A549 (cell line): ENCODE measurements around the gene NEDD4L. TPM values are rescaled to one million over a fixed set of nuclear protein-coding genes. Genes with fewer than 3 reads are reported as not detected.

Source experiments
- ATAC-seq, 2 experiments: fragments of 200-7000 bp in 1 of 2; fragments of >200 bp in 1 of 2; cut with Nextera tagmentation in 1 of 2; cut with Tn5 transposase in 1 of 2; 3 replicates each; pipeline versions ENCODE4 v1.8.0 to v1.9.1; 2018 to 2020; ENCODE audit warnings: mild to moderate bottlenecking in 1 of 2, moderate library complexity in 1 of 2
- CTCF ChIA-PET: fragments of 300-600 bp; sonication (Branson Sonifier 250); formaldehyde crosslinking; extraction: SDS; loops from one replicate; lab custom pipeline; 2021; ENCODE audit warnings: antibody characterized with exemption, inconsistent platforms; lab: Yijun Ruan, JAX
- POLR2A ChIA-PET: fragments of 350-600 bp; formaldehyde crosslinking; extraction: SDS; loops from one replicate; lab custom pipeline; 2021; ENCODE audit warnings: antibody characterized with exemption, inconsistent platforms; lab: Yijun Ruan, JAX
- DNase-seq, 2 experiments: peaks; one replicate each; pipeline versions ENCODE4 v3.0.0 to v3.0.0-alpha.2; 2011 to 2016; ENCODE audit warnings: low read depth in 1 of 2, low spot score in 1 of 2
- FAIRE-seq: peaks from 2 replicates; lab custom pipeline; 2011; peaks lifted over from hg19 to GRCh38; lab: Jason Lieb, UNC
- H3K27ac ChIP-seq, 2 experiments: fragments of >200 bp; sonication (Bioruptor Twin); formaldehyde crosslinking; 3 replicates each; pipeline ENCODE4 v1.5.1; 2016 to 2017
- H3K4me1 ChIP-seq: fragments of >200 bp; sonication (Bioruptor Twin); formaldehyde crosslinking; 3 replicates; pipeline ENCODE4 v1.6.1; 2016
- H3K4me2 ChIP-seq: fragments of >200 bp; sonication (Bioruptor Twin); formaldehyde crosslinking; 3 replicates; pipeline ENCODE4 v1.6.1; 2016
- H3K4me3 ChIP-seq: fragments of >200 bp; sonication (Bioruptor Twin); formaldehyde crosslinking; 3 replicates; pipeline ENCODE4 v1.5.1; 2016
- H3K9me3 ChIP-seq: fragments of >200 bp; sonication (Bioruptor Twin); formaldehyde crosslinking; 3 replicates; pipeline ENCODE4 v1.6.1; 2016
- CBX2 ChIP-seq: fragments of 200-600 bp; sonication (generic); IDR thresholded peaks from 2 replicates; pipeline ENCODE4 v1.6.1; 2016; ENCODE audit warnings: low read depth, mild to moderate bottlenecking, borderline replicate concordance
- CHD2 ChIP-seq: fragments of 150-350 bp; IDR thresholded peaks from 2 replicates; pipeline ENCODE4 v1.6.1; 2014; ENCODE audit warnings: low read length; ENCODE audit not compliant: partially characterized antibody
- CHD4 ChIP-seq: fragments of 200-600 bp; sonication (generic); IDR thresholded peaks from 2 replicates; pipeline ENCODE4 v1.6.1; 2016; ENCODE audit warnings: antibody characterized with exemption, mild to moderate bottlenecking, borderline replicate concordance
- CTCF ChIP-seq: fragments of >200 bp; sonication (Bioruptor Twin); formaldehyde crosslinking; IDR thresholded peaks from 3 replicates; pipeline ENCODE4 v1.5.1; 2016
- ELK1 ChIP-seq: fragments of 150-350 bp; IDR thresholded peaks from 2 replicates; pipeline ENCODE4 v1.6.1; 2014; ENCODE audit warnings: low read depth, mild to moderate bottlenecking, low read length
- FOSB ChIP-seq: fragments of 250-450 bp; sonication (Bioruptor Pico); IDR thresholded peaks from 2 replicates; pipeline ENCODE4 v1.5.0; 2020; ENCODE audit warnings: mild to moderate bottlenecking, moderate library complexity
- FOSL2 ChIP-seq, 2 experiments: fragments of 450-650 bp in 1 of 2; fragments of >200 bp in 1 of 2; sonication (Bioruptor Twin) in 1 of 2; formaldehyde crosslinking; IDR thresholded peaks; 2 replicates each; pipeline versions ENCODE4 v1.5.0 to v1.6.1; 2016 to 2020; ENCODE audit warnings: mild to moderate bottlenecking in 1 of 2, moderate library complexity in 1 of 2
- GATA3 ChIP-seq: IDR thresholded peaks from 2 replicates; pipeline ENCODE4 v1.6.1; 2012; ENCODE audit warnings: borderline replicate concordance
- HDAC2 ChIP-seq: fragments of 200-600 bp; sonication (generic); IDR thresholded peaks from 2 replicates; pipeline ENCODE4 v1.6.1; 2016
- JUNB ChIP-seq: fragments of >200 bp; sonication (Bioruptor Twin); formaldehyde crosslinking; IDR thresholded peaks from 2 replicates; pipeline ENCODE4 v1.6.1; 2016
- KDM1A ChIP-seq: fragments of 200-600 bp; sonication (generic); IDR thresholded peaks from 2 replicates; pipeline ENCODE4 v1.6.1; 2016; ENCODE audit warnings: low read depth, mild to moderate bottlenecking
- MYC ChIP-seq: IDR thresholded peaks from 2 replicates; pipeline ENCODE4 v1.6.1; 2012; ENCODE audit warnings: mild to moderate bottlenecking, inconsistent platforms, low read length, improper control_type of control experiment, borderline replicate concordance
- NFE2L2 ChIP-seq: fragments of 150-350 bp; conservative IDR thresholded peaks from 2 replicates; pipeline ENCODE4 v1.6.1; 2014; ENCODE audit warnings: low read length
- RAD21 ChIP-seq, 2 experiments: fragments of >200 bp in 1 of 2; sonication (Bioruptor Twin) in 1 of 2; formaldehyde crosslinking in 1 of 2; IDR thresholded peaks in 1 of 2; conservative IDR thresholded peaks in 1 of 2; 2 replicates in 1 of 2; 3 replicates in 1 of 2; pipeline ENCODE4 v1.6.1; 2012 to 2018; ENCODE audit warnings: inconsistent platforms in 1 of 2
- RARB ChIP-seq: fragments of 250-450 bp; sonication (Bioruptor Pico); IDR thresholded peaks from 2 replicates; pipeline ENCODE4 v1.8.0; 2021; ENCODE audit warnings: mild to moderate bottlenecking, moderate library complexity
- RNF2 ChIP-seq: fragments of 200-600 bp; sonication (generic); IDR thresholded peaks from 2 replicates; pipeline ENCODE4 v1.6.1; 2016; ENCODE audit warnings: low read depth, mild to moderate bottlenecking, antibody characterized with exemption, moderate library complexity, borderline replicate concordance
- SMC3 ChIP-seq: fragments of >200 bp; sonication (Bioruptor Twin); formaldehyde crosslinking; IDR thresholded peaks from 3 replicates; pipeline ENCODE4 v1.6.1; 2018; ENCODE audit warnings: inconsistent platforms
- SREBF2 ChIP-seq: fragments of 450-650 bp; IDR thresholded peaks from 2 replicates; pipeline ENCODE4 v1.6.1; 2014; ENCODE audit warnings: mild to moderate bottlenecking, moderate library complexity
- TP53 ChIP-seq: fragments of 250-450 bp; sonication (Bioruptor Pico); IDR thresholded peaks from 2 replicates; pipeline ENCODE4 v1.5.0; 2021; ENCODE audit warnings: mild to moderate bottlenecking, moderate library complexity
- USF2 ChIP-seq: fragments of 450-650 bp; IDR thresholded peaks from 2 replicates; pipeline ENCODE4 v1.6.1; 2014; ENCODE audit warnings: antibody characterized with exemption
- ZSCAN20 ChIP-seq: fragments of 250-450 bp; sonication (Bioruptor Pico); IDR thresholded peaks from 2 replicates; pipeline ENCODE4 v1.8.0; 2022; ENCODE audit warnings: mild to moderate bottlenecking, moderate library complexity
- WGBS: methylation state at CpG from one replicate; pipeline ENCODE4 v1.1.6; 2017; ENCODE audit errors: missing lambda C conversion rate; 5-methylcytosine and 5-hydroxymethylcytosine counted together
- polyA plus RNA-seq, 4 experiments: library from polyadenylated mRNA; depleted of rRNA in 3 of 4; stranded (reverse); fragments of >200 nt; fragmentation: RNase III in 1 of 4; extraction: RNeasy Plus Mini Kit Qiagen cat#74134 plus additional on column Dnase treatment in 1 of 4; gene quantifications; 2 replicates in 3 of 4; 3 replicates in 1 of 4; pipeline ENCODE4 v1.2.3, GENCODE V29; 2011 to 2017

NEDD4L gene
- polyA plus RNA-seq, 2 of the 4 experiments (the other 2 are of a cell fraction): 18.0 to 36.5 TPM

GRCh38 chr18:58180172-58180571 is 136.1 kb downstream of the NEDD4L start:
- no peak for TF ChIP-seq RAD21 (conservative IDR thresholded peaks at IDR 0.05 in 1 of 2, IDR thresholded peaks at IDR 0.05 in 1 of 2)
- no peak for TF ChIP-seq FOSB (CRISPR knock-in tag)
- TF ChIP-seq USF2: no peak
- no peak for TF ChIP-seq KDM1A
- no peak for TF ChIP-seq JUNB
- no peak for TF ChIP-seq ELK1
- TF ChIP-seq HDAC2: no peak
- no peak for TF ChIP-seq FOSL2 (IDR thresholded peaks at IDR 0.05)
- TF ChIP-seq FOSL2 (CRISPR knock-in tag; IDR thresholded peaks at IDR 0.05): no peak
- no peak for TF ChIP-seq GATA3
- Histone ChIP-seq H3K4me3 (no peak overlapping the region), H3K27ac (peak overlapping the region in 1 of 2 experiments; percentile 67; a peak in 4 of 6 replicates), H3K4me2 (peak overlapping the region; percentile 79), H3K9me3 (no peaks in the 10 kb centered on the region), H3K4me1 (peaks cover 70% of the 10 kb centered on the region)
- FAIRE-seq: no peak
- ChIA-PET POLR2A (no interaction called here), CTCF (interaction anchor here (0.8 to 1.8 kb wide), 6 partner anchors 25 to 314 kb away, joined by 3 to 11 read pairs (median 4); no protein-coding TSS in a partner anchor)
- no peak for ATAC-seq
- 86% methylated on average over 16 of the region's 16 CpGs for WGBS
- no peak for DNase-seq

GRCh38 chr18:58180738-58181353 is 136.8 kb downstream of the NEDD4L start:
- 2% methylated on average over 5 of the region's 5 CpGs for WGBS
- H3K9me3 ChIP-seq: no peaks in the 10 kb centered on the region
- peaks cover 68% of the 10 kb centered on the region for H3K4me1 ChIP-seq
- ChIA-PET CTCF (interaction anchor here (0.6 to 1.8 kb wide), 26 partner anchors 9 to 623 kb away, joined by 3 to 11 read pairs (median 4); no protein-coding TSS in a partner anchor), POLR2A (interaction anchor here (0.6 kb wide), 1 partner anchor 134 kb away, joined by 3 read pairs; no protein-coding TSS in a partner anchor)
- peak overlapping the region in 1 of 2 experiments; percentile 24; a peak in 1 of 6 replicates for H3K27ac ChIP-seq
- DNase-seq (peak; percentile 41 to 51), ATAC-seq (0 out of 6 replicates have a peak, but pooled peaks of 1 of the 2 experiments have one; percentile 25), FAIRE-seq (no peak)
- H3K4me2 ChIP-seq: peak overlapping the region; percentile 9; the same call in 1 of the 3 replicates
- no peak for TF ChIP-seq RARB (CRISPR knock-in tag)
- TF ChIP-seq ELK1: no peak
- no peak for TF ChIP-seq JUNB
- no peak for TF ChIP-seq TP53 (CRISPR knock-in tag)
- no peak for TF ChIP-seq NFE2L2
- no peak for TF ChIP-seq CHD2
- TF ChIP-seq RAD21 (conservative IDR thresholded peaks at IDR 0.05 in 1 of 2, IDR thresholded peaks at IDR 0.05 in 1 of 2): peak; percentile 74 to 78
- no peak for TF ChIP-seq ZSCAN20 (CRISPR knock-in tag)
- TF ChIP-seq SREBF2: no peak
- TF ChIP-seq RNF2: no peak
- no peak for TF ChIP-seq CBX2
- peak; percentile 83 for TF ChIP-seq CTCF
- TF ChIP-seq CHD4: no peak
- no peak for TF ChIP-seq MYC
- peak; percentile 74 for TF ChIP-seq SMC3
- no peak overlapping the region for H3K4me3 ChIP-seq
